Glomerular endothelial cell (primary cell): Measurements from ENCODE around the gene PRM1. TPM values are rescaled to one million over a fixed set of nuclear protein-coding genes. Genes with fewer than 3 reads are reported as not detected.

Experiments used
- DNase-seq: peaks from one replicate; pipeline ENCODE4 v3.0.0-alpha.2; 2011; ENCODE audit warnings: low read depth, low spot score; ENCODE audit errors: extremely low read depth
- total RNA-seq: library from RNA; depleted of rRNA; stranded (reverse); fragments of >200 nt; gene quantifications from 2 replicates; pipeline ENCODE4 v1.2.3, GENCODE V29; 2015

The PRM1 gene
- total RNA-seq, 1 donor from 2014 or later, result not detected

DNA sequence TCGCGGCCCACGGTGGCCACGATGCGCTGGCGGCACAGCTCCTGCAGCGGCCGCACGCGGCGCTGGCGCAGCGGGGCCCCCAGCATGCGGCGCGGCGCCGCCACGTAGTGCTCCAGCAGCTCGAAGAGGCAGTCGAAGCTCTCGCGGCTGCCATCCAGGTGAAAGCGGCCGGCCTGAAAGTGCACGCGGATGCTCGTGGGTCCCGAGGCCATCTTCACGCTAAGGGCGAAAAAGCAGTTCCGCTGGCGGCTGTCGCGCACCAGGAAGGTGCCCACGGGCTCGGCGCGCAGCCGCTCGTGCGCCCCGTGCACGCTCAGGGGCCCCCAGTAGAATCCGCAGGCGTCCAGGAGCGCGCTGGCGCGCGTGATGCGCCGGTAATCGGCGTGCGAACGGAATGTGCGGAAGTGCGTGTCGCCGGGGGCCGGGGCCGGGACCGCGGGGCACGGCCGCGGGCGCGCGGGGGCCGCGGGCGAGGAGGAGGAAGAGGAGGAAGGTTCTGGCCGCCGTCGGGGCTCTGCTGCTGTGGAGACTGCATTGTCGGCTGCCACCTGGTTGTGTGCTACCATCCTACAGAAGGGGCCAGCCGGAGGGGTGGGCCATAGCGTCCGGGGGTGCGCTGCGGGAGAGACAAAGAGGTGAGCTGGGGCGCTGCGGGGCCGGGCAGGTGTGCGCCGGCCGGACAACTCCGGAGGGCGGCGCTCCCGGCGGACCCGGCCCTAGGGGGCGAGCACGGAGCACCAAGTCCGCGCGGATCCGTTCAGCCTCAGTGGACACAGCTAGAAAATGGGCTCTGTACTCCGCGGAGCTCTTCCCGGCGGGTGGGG, 26.0 kb downstream of the PRM1 start:
- DNase-seq, result no peak

DNA sequence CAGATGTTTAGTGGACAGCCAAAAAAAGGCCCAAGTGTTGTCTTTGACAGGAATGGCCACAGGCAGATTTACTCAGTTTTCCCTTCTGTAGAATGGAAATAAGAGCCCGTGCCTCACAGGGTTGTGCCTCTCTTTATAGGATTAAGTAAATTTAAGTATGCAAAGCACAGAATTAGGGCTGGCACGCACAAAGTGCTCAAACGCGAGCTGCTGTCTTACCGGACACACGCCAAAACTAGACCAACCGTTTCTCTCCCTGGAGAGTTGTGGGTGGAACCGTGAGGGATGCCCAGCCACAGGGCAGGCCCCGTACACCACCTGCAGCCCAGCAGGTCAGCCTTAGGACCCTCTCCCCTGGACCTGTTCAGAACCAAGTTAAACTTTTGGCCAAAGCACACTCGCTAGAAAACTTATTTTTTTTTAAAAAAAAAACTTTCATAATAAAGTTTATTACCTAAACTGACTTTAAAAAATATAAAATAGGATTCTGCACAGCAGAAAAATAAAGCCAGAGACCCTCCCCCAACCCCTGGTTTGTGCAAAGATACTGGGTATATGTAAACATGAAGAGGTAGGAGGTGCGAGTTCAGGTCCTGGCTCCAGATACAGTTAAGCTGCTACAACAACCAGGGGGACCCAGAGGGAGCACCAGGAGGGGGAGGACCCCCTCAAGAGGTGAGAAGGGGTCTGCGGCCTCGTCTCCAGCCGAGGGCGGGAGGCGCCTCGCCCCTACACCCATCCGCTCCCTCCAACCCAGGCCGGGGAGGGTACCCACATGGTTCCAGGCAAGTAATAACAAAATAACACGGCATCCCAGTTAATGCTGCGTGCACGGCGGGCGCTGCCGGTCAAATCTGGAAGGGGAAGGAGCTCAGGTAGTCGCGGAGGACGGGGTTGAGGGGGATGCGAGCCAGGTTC, 26.9 kb downstream of the PRM1 start:
- no peak for DNase-seq

- DNase-seq, result no peak
Observed at GRCh38 chr16:11253009-11253994, 27.8 kb downstream of the PRM1 start.

DNA sequence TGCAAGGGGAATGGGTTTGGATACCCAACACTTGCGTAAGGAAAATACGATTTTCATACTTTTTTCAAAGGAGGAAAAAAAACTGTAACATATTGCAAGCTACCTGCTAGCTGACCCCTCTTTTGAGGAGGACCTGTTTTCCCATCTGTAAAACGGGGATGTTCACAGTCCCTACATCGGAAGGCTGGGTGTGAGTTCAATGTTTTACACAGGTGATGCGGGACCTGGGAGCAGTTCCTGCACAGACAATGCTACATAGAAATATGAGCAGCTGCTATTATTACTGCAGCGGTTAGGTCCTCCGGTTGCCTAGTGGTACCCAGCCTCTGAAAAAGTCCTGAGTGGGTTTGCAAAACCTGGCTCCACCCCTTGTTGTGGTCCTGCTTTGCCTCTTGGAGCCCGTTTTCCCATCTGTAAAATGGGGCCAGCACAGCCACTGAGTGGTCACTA, 28.6 kb downstream of the PRM1 start:
- no peak for DNase-seq

GRCh38 chr16:11251525-11252481, 29.3 kb downstream of the PRM1 start:
- no peak for DNase-seq

DNA sequence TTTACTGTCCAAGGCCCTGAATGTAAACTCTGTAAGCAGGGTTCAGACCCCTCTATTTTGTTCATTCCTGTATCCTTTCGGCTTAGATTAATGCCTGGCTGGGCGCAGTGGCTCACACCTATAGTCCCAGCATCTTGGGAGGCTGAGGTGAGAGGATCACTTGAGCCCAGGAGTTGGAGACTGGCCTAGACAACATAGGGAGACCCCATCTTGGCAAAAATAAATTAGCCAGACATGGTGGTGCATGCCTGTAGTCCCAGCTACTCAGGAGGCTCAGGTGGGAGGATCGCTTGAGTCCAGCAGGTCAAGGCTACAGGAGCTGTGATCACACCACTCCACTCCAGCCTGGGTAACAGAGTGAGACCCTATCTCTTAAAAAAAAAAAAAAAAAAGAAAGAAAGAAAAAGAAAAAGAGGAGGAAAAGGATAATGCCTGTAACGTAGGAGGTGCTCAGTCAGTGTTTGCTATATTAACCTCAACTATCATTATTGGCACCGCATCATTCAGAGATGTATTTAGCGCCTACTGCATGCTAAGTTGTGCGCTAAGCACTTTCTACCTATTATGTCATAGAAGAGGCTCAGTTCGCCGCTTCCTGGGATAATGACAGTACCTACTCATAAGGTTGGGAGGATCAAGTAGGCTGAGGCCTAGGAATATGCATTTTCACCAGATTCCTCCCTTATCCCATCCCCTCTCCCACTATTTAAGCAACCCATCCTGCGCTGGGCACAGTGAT, 30.2 kb downstream of the PRM1 start:
- DNase-seq, result no peak

- DNase-seq, result no peak
Observed at GRCh38 chr16:11250091-11250785, 30.9 kb downstream of the PRM1 start.

- DNase-seq, result no peak
Observed at GRCh38 chr16:11249233-11250061, 31.7 kb downstream of the PRM1 start.

GRCh38 chr16:11248133-11248532, 33.0 kb downstream of the PRM1 start:
- DNase-seq, result no peak

DNA sequence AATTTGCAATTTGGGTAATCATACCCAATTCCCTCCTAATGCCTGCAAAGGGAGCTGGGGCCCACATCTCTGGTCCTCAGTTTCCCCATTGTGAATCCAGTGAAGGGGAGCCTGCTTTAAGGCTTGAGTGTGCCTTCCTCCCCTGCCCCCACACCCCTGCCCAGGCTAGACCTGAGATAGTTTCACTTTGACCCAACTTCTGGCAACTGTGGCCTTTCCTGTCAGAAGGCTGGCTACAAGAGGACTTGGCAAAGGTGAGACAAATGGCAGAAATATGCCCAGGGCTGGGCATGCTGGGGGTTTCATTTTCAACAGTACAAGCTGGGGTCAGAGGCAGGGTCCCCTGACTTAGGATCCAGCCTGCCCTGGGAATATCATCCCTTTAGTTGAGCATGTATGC, 35.1 kb downstream of the PRM1 start:
- no peak for DNase-seq

GRCh38 chr16:11245222-11245737, 35.9 kb downstream of the PRM1 start:
- no peak for DNase-seq

GRCh38 chr16:11242658-11243057, 38.5 kb downstream of the PRM1 start:
- DNase-seq, result no peak

DNA sequence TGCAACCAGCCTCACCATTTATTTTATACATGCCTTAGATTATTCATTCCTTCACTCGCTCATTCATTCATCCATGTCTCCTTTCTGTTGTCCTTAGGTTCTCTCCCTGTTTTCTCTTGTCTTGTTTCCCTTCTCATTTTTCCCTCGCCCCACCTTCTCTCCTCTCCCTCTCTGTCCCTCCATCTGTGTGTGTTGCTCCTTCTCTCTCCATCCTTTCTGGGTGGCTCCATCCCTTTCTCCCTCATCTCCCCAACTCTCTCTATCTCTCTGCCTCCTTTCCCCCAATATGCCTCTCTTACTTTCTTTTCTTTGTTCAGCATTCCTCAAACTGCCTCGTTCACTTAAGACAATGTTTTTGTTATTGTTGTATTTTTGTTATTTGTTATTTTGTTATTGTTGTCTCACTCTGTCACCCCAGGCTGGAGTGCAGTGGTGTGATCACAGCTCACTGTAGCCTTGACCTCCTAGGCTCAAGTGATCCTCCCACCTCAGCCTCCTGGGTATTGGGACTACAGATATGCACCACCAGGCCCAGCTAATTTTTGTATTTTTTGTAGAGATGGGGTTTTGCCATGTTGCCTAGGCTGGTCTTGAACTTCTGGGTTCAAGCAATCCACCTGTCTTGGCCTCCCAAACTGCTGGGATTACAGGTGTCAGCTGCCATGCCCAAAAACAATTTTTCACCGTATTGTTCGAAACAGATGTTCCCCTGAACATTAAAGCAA, 39.5 kb downstream of the PRM1 start:
- DNase-seq, result no peak

- DNase-seq, result no peak
Observed at GRCh38 chr16:11240636-11241473, 40.3 kb downstream of the PRM1 start.
